ENCODE measurements around the gene EYS.

Gene EYS

DNA sequence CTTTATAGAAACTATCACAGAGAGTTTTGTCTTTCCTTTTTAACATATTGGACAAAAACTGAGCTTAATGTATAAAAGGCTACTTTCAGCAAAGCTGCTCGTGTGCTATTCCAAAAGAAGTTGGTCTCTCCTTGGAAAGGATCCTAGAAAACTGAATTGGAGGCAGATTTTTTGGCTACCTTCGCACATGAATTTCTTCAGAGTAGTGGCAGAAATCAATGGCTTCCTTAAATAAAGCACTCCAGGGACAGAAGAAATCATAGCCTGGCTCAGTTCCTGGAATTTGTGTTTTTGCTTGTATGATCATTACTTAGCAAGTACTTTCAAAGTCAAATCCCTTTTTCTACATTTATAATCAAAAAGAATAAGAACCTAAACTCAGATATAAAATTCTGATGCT, 1291.1 kb downstream of the EYS start:
- FAIRE-seq (no peak), DNase-seq (ENCODE audit: insufficient read length, low spot score) (no peak)

DNA sequence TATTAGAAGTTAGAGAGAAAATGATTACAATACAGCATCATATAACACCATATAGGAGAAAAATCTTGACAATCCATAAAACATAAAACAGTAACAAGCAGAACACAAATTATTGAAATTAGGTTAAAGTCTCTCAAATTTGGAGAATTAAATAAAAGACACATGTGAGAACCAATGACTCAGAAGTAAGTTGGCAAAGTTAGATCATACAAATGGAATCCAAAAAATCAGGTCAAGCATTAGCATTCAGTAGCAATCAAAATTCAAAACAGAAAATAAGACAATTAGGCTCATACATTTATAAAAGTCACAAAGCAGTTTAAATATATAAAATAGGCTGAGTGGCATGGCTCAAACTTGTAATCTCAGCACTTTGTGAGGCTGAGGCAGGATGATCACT, 1295.8 kb downstream of the EYS start:
- FAIRE-seq (no peak), DNase-seq (ENCODE audit: insufficient read length, low spot score) (no peak)

DNA sequence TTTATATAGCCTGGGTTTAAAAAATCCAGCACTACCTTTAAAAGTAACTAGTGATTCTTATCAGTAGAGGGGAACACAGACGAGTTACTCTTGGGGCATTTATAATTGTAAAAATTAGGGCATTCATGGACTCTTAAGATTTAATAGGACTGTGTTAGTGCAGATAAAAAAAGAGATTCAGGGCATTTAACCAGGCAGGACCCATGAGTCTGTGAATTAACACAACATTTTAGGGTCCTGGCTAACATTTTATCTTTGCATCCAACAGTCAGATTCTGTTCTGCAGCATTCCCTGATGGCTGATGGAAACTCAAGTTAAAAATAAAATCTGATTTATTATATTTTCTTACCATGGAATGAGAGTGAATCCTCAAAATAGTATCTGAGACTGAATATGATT, 1297.1 kb downstream of the EYS start:
- FAIRE-seq = no peak
- no peak for DNase-seq (ENCODE audit: insufficient read length, low spot score)

DNA sequence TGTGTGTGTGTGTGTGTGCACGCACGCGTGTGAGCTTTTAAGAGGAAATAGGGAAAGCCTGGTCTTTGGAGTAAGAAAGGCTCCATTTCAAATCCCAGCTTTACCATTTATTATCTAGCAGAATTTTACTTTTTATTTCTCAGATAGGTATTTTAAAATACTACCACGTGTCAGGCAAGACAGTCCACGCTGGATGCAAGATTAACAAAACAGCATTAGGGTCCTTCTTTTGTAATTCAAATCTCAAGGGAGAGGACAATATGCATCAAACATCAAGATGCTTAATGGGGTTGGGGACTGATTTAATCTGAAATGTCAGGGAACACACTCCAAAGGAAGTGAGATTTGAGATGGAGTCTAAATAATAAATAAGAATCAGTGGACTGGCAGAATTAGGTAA, 1302.6 kb downstream of the EYS start:
- DNase-seq (ENCODE audit: insufficient read length, low spot score) = no peak
- FAIRE-seq = no peak

DNA sequence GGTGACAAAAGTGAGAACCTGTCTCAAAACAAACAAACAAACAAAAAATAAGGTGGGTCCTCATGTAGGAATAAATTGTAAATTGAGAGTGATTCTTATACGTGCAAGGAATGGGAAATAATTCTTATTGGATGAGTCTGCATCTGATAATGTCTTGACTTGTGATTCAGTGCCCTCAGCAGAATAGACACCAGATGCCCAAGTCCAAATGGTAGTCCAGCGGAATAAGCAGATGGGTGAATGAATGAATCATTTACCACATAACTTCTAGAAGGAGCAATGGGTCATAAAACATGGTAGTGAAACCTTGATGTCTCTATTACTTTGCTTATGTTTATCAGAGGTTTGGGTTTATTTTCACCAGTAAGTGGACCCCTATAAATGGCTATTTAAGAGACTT, 1323.7 kb downstream of the EYS start:
- no peak for FAIRE-seq

DNA sequence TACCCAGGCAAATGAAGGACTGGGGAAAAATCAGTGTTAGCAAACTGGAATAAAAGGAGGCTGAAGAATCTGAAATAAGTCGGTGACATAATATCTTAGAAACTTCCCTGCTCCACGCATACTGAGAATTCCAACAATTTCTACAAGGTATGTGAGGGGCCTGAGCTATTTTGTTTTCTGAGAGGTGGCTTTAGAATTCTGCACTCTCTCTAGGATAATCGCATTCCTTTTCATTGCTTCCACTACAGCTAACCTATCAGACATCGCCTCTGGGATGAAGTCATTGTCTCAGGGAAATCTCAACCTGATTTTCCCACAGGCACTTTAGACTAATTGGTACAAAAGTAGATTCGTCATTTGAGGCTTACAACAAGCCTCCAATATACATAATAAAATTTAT, 1330.6 kb downstream of the EYS start:
- FAIRE-seq = no peak
- DNase-seq (ENCODE audit: insufficient read length, low spot score) = no peak

More for the DNA sequence above, 1323.7 kb downstream of the EYS start:
- DNase-seq (ENCODE audit: insufficient read length, low spot score) = no peak

DNA sequence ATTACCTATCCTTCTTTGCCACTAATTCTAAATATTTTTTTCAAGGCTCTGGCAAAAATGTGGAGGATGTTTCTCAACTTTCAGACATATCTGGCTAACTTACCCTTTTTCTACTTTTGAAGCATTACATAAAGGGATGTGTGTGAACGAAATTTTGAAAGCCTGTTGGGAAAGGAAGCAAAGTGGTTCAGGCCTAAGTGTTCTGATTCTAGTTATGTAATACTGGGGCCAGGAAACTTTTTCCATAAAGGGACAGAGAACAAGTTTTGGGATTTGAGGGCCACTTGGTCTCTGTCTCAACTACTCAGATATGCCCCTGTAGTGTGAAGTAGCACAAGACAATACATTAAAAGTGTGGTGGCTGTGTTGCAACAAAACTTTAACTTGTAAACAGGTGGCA, 1349.6 kb downstream of the EYS start:
- FAIRE-seq (no peak), DNase-seq (ENCODE audit: insufficient read length, low spot score) (no peak)

DNA sequence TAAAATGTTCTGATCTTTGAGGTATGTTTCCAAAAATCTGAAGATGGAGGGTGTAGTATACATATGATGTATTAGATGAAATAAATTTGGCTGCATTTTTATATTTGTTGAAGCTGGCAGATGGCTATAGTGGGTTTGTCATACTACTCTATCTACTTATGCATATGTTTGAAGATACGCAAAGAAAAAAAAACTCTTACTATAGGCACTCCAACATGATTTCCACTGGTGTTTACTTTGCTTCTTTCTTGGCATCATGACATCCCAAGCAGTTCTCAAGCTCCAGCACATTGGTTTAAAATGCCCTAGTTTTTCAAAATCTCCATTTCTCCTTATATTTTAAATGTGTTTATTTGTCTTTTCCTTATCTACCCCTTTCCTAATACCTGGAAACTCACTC, 1359.6 kb downstream of the EYS start:
- FAIRE-seq (no peak), DNase-seq (ENCODE audit: insufficient read length, low spot score) (no peak)

DNA sequence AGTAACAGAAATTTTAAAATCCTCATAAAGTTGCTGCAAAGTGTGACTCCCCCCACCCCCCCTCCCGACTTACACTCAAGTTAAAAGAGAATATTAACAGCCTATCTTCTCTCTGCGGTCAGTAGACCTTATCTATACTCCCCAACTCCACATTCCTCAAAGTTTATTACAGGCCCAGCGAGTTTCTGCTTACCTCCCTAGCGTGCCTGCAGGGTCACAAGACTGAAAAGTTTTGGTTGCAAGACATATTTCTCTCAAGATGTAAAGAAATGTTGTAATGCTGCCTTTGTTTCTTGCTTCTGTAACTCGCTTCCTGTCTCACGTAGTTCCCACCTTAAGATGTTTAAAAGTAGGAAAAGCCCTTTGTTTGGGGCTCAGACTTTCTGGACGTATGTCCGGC, 1371.8 kb downstream of the EYS start:
- DNase-seq (ENCODE audit: insufficient read length, low spot score) (no peak), FAIRE-seq (no peak)

DNA sequence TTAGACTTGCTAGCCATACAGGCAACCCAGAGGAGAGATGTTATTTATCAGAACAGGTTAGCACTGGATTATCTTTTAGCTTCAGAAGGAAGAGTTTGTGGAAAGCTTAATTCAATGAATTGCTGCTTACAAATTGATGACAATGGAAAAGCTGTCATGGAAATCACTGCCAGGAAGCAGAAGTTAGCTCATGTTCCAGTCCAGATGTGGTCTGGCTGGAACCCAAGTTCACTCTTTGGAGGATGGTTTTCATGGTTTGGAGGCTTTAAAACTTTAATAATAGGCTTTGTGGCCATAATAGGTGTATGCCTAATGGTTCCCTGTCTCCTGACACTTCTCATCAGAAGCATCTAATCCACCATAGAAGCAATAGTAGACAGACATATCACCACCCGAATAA, 1372.4 kb downstream of the EYS start:
- FAIRE-seq (no peak), DNase-seq (ENCODE audit: insufficient read length, low spot score) (no peak)

DNA sequence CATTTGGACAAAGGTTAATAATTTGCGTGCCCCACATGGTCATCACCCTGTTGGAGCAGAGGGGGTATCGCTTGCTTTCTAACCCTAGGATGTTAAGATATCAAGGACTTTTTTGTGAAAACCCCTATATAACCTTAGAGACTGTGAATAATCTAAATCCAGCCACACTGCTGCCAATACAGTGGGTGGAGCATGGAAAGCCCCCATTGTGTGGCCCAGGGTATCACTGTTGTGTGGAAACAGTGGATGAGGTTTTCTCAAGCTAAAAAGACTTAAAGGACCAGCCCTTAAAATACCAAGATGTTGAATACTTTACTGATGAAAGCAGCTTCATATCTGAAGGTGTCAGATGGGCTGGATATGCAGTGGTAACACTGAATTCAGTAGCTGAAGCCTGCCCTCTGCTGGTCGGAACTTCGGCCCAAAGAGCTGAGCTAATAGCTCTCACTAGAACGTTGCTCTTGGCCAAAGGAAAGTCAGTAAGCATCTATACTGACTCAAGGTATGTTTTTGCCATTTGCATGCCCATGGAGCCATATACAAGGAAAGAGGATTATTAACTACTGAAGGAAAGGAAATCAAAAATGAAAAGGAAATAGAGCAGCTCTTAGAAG, 1376.2 kb downstream of the EYS start:
- no peak for DNase-seq (ENCODE audit: insufficient read length, low spot score)
- peak; percentile 76 for FAIRE-seq

DNA sequence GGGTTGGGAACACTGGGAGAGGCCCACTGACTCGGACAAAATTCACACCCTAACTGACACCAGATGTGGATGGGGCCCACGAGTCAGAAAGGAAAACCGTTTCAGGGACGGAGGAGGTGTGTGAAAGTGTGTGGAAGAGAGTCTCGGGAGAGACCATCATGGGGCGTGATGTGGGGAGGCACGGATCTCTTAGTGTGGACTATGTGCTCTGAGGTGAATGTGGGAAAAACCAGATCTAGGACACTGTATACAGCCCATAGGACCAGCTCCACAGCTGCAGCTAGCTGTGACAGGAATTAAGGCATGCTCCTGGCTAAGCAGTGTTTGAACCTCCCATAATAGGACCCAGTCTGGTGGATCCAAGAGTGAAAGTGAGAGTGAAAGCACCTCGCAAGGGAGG, 1380.1 kb downstream of the EYS start:
- FAIRE-seq = no peak
- no peak for DNase-seq (ENCODE audit: insufficient read length, low spot score)

DNA sequence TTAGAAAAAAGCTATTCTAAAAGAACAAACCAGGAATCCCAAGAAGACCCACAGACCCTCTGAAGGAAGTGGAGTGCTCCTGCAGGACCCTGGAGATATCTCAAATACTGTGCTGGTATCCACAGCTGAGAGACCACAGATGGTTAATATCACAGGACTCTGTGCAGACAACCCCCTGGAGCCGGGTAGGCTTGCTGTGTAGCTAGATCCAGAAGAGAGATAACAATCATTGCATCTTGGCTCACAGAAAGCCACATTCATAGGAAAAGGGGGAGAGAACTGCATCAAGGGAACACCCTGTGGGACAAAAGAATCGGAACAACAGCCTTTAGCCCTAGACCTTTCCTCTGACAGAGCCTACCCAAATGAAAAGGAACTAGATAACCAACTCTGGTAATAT, 1381.9 kb downstream of the EYS start:
- FAIRE-seq = no peak
- DNase-seq (ENCODE audit: insufficient read length, low spot score) = no peak

DNA sequence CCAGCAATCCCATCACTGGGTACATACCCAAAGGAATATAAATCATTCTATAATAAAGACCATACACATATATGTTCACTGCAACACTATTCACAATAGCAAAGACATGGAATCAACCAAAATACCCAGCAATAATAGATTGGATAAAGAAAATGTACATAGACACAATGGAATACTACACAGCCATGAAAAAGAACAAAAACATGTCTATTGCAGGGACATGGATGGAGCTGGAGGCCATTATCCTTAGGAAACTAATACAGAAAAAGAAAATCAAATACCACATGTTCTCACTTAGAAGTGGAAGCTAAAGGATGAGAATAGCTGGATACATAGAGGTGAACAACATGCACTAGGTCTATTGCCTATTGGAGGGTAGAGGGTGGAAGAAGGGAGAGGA, 1396.8 kb downstream of the EYS start:
- FAIRE-seq = no peak
- DNase-seq (ENCODE audit: insufficient read length, low spot score) = no peak

DNA sequence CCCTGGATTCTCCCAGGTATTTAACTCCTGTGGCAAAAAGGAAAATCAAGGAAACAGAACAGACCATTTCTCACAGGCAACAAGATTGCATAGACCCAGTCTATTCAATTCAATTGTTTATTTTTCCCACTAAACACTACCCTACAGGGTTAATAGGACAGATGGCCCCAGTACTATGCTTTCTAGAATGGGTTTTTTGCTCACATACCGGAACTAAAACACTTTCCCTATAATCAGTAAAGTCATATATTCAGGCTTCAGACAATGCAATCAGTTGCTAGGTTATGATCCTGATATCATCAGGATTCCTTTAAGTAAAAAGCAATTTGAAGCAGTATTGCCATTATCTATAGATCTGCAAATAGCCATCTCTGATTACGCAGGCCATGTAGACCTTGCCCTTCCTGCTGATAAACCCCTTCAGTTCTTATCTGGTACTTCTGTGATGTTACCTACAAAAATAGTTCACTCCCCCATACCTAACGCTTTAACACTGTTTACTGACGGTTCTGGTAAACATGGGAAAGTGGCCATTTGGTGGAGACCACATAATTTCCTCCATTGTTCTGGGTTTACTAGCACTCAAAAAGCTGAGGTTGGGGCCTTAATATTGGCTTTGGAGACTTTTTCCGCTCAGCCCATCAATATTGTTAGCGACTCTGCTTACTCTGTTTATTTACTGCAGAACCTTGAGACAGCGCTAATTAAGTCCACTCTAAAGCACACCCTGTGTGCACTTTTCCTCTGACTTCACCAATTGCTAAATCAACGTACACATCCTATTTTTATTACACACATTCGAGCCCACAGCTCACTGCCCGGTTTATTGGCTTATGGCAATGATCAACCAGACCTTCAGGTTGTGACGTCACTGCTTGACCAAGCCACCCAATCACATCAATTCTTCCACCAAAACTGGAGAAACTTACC, 1405.5 kb downstream of the EYS start:
- DNase-seq (ENCODE audit: insufficient read length, low spot score) (no peak), FAIRE-seq (no peak)

DNA sequence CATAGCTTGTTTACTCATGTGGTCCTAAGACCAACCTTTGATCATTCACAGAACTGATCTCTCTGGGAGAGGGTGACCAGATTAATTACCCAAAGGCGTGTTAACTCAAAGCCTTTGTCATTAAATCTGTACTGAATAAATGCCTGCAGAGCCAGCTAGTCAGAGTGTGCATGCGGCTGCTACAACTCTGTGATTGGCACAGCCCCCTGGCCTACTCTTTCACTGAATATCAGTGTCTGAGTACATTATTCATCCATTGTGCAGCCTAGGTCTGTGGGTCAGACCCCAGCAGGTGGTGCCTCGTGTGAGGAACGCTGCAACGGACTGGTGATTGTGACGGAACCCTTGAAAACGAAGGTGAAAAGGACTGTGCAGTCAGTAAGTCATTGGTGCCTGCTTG, 1407.8 kb downstream of the EYS start:
- DNase-seq (ENCODE audit: insufficient read length, low spot score) = no peak
- no peak for FAIRE-seq

DNA sequence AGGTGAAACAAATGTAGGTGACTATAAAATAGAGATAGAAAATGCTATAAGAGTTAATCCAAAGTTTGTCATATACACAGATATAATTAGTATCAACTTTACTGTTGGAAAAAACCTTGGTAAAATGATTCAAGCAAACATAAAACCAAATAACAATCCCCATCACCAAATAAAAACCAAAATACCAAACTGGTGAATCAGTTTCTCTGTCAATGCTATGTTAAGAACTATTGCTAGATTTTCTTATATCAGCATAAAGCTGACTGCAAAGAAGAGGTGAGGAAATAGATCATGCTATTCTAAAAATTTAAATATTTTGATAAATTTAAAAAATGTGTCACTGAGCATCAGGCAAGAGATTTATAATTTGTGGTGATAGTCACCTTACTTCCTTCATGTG, 1413.0 kb downstream of the EYS start:
- FAIRE-seq = no peak

DNA sequence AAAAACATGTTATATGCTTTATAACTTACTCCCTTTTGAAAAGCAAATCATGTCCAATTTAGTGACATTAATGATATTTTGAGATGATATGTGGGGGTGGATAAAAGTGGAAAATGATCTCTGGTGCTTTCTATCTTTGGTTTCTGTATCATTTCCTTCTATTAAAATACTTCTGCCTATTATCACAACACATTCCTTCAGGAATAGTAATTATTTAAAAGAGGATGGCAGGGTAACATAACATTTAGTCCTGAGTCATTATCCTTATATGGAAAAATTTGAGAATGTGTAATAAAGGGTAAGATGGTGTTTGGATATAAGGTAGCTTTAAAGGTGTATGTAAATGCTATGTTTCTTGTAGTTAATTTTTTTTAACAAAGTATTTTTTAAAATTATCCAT, 1413.7 kb downstream of the EYS start:
- FAIRE-seq (no peak), DNase-seq (ENCODE audit: insufficient read length, low spot score) (no peak)

More for the DNA sequence above, 1413.0 kb downstream of the EYS start:
- DNase-seq (ENCODE audit: insufficient read length, low spot score) = no peak

DNA sequence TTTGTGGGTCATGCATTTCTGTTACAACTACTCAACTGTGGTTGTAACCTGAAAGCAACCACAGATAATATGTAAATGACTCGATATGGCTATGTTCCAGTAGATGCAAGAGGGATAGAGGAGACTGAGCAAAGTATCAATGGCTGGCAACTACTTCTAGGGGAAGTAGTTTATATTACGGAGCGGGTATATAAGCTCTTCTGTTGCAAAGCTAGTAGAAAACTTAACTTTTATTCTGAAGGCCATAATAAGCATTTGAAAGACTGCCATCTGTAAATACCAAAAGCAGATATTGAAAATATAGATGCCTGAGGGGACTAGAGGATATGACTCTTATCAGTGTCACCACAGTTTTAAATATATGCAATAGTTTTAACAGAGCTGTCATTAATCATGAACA, 1416.2 kb downstream of the EYS start:
- no peak for FAIRE-seq
- no peak for DNase-seq (ENCODE audit: insufficient read length, low spot score)

DNA sequence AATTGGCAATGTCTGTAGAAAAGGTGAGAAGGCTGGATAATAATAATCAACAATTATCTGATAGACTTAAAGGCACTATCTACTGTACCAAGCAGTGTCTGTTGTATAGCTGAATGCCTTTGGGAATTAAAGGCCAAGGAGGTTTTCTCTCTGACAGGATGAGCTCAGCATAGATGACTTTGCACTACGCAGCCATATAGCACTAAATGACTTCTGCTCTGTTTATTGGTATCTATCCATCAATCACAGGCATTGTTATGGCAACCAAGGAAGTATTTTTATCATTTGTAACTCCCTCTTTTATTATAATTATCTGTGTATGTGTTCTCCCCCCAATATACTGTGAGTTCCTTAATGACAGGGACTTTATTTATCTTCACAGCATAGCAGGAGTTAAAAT, 1417.1 kb downstream of the EYS start:
- FAIRE-seq (no peak), DNase-seq (ENCODE audit: insufficient read length, low spot score) (no peak)

DNA sequence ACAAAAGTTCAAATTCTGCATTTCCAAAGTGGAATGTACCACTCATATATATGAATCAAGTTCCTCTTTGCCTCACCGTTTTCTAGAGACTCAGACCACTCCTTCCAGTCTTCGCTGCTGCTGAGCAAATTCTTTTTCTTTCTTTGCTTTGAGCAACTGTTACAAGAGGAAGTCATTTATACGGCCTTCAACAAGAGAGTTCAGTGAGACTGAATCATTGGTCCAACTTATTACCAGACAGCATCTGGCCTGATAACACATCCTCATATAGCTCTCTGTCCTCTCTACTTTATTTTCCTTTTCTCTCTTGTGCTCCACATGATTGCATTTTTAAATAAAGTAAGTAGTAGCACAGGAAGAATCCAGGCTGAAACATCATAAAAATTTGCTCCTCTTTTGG, 1418.7 kb downstream of the EYS start:
- FAIRE-seq (no peak), DNase-seq (ENCODE audit: insufficient read length, low spot score) (no peak)

DNA sequence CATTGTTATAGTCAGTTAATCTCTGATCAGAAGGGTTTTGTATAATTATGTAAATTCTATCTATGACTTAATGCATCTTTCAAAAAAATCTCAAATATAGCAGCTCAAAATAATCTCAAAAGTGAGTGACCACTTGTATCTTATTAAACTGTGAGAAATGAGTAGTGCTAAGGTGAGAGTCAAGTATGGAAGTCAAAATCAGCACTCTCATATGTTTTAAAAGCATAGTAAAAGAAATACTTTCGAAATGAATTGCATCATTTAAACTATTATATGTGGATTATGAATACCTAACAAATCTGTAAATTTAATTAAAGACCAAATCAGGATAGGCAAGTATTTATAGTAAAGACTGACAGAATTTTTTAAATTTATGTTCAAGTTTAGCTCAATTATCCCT, 1425.9 kb downstream of the EYS start:
- DNase-seq (ENCODE audit: insufficient read length, low spot score) = no peak
- no peak for FAIRE-seq

Data from GM19239 (cell line).